Fibroblast of pulmonary artery (primary cell): ENCODE results near the gene SFRP5.

Experiments used
- DNase-seq: peaks from one replicate; pipeline ENCODE4 v3.0.0-alpha.2; 2010; ENCODE audit warnings: low read depth
- H3K4me3 ChIP-seq: replicated peaks from 2 replicates; pipeline ENCODE4 v1.5.1; 2011; ENCODE audit warnings: low read depth, mild to moderate bottlenecking, control low read depth, low read length, moderate library complexity
- TF ChIP-seq, protein P1 (sequence below): IDR thresholded peaks from 2 replicates; pipeline ENCODE4 v1.5.1; 2011; ENCODE audit warnings: mild to moderate bottlenecking, control low read depth, low read length, inconsistent platforms; ENCODE audit errors: missing control alignments

The SFRP5 gene

GRCh38 chr10:97764519-97764931 lies 7.3 kb downstream of the SFRP5 start:
- no peak for DNase-seq
- TF ChIP-seq, protein P1, sequence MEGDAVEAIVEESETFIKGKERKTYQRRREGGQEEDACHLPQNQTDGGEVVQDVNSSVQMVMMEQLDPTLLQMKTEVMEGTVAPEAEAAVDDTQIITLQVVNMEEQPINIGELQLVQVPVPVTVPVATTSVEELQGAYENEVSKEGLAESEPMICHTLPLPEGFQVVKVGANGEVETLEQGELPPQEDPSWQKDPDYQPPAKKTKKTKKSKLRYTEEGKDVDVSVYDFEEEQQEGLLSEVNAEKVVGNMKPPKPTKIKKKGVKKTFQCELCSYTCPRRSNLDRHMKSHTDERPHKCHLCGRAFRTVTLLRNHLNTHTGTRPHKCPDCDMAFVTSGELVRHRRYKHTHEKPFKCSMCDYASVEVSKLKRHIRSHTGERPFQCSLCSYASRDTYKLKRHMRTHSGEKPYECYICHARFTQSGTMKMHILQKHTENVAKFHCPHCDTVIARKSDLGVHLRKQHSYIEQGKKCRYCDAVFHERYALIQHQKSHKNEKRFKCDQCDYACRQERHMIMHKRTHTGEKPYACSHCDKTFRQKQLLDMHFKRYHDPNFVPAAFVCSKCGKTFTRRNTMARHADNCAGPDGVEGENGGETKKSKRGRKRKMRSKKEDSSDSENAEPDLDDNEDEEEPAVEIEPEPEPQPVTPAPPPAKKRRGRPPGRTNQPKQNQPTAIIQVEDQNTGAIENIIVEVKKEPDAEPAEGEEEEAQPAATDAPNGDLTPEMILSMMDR, result no peak

DNA sequence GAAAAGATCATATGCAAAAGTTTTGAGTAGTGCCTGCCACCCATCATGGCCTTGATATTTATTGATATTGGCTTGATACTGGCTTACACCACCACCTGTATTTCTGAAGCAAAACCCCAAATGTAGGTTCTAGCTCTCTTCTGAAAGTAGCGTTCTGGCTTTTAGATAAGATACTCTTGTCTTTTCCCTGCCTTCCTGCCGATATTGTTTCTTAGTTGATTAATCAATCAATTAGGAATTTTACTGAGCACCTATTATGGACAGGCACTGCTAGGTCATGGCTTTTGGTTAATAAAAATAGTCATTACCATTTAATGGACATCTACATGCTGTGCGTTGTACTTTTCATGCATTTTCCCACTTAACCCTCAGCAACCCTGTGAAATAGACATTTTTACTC lies 7.9 kb downstream of the SFRP5 start:
- no peak overlapping the region for H3K4me3 ChIP-seq
- no peak for DNase-seq
- TF ChIP-seq, protein P1, result no peak

More at GRCh38 chr10:97764519-97764931, 7.3 kb downstream of the SFRP5 start:
- H3K4me3 ChIP-seq, result no peak overlapping the region

DNA sequence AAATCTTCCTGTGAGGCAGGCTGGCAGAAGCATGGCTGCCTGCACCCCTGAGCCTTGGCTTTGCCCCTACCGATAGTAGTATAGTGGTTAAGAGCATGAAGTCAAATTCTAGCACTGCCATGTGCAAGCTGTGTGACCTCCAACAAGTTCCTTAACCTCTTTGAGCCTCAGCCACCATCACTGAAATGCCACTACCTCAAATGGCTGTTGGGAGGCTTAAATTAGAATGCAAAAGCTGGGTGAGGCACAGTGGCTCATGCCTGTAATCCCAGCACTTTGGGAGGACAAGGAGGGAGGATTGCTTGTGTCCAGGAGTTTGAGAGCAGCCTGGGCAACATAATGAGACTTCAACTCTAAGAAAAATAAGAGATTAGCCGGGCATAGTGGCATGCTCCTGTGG lies 8.4 kb downstream of the SFRP5 start:
- no peak overlapping the region for H3K4me3 ChIP-seq
- DNase-seq, result no peak
- TF ChIP-seq, protein P1, result no peak

DNA sequence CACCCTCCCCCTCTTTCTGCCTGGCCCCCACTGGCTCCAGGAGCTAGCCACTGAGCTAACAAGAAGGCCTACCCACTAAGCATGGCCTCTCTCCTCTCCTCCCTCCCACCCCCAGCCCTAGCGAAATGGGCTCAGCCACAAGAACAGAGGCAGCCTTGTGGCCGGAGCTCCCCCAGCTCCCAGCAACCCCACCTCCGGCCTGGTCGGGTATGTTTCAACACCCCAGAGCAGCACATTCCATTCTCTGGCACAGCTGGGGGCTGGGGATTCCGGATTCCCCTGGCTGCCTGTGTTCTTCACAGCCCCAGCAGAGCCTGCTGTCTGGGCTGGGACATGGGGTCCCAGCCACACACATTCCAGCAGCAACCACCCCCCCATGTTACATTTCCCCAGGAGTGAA lies 9.0 kb downstream of the SFRP5 start:
- TF ChIP-seq, protein P1, result no peak
- peak; percentile 12 for DNase-seq
- H3K4me3 ChIP-seq, result no peak overlapping the region

- DNase-seq, result no peak
- no peak overlapping the region for H3K4me3 ChIP-seq
- TF ChIP-seq, protein P1, result no peak
Observed at GRCh38 chr10:97762056-97762455, 9.7 kb downstream of the SFRP5 start.

GRCh38 chr10:97761331-97761865 lies 10.4 kb downstream of the SFRP5 start:
- TF ChIP-seq, protein P1, result no peak
- H3K4me3 ChIP-seq, result no peak overlapping the region
- no peak for DNase-seq
